GM12874 (cell line): Measurements from ENCODE around the gene GIPC1.

Experiments
- CTCF ChIP-seq: IDR thresholded peaks from 2 replicates; pipeline ENCODE4 v1.5.1; 2011; ENCODE audit warnings: low read depth, mild to moderate bottlenecking, control low read depth, low read length, moderate library complexity; ENCODE audit not compliant: insufficient read depth

Gene GIPC1

GRCh38 chr19:14516048-14516534, 20.2 kb upstream of the GIPC1 start:
- TF ChIP-seq CTCF, result no peak

- no peak for TF ChIP-seq CTCF
Measured at GRCh38 chr19:14515501-14516047, 19.6 kb upstream of the GIPC1 start.

- TF ChIP-seq CTCF, result no peak
Measured at GRCh38 chr19:14514215-14514863, 18.4 kb upstream of the GIPC1 start.

GRCh38 chr19:14512406-14512961, 16.6 kb upstream of the GIPC1 start:
- TF ChIP-seq CTCF, result no peak

- no peak for TF ChIP-seq CTCF
Measured at GRCh38 chr19:14511229-14511593, 15.3 kb upstream of the GIPC1 start.

- no peak for TF ChIP-seq CTCF
Measured at GRCh38 chr19:14510311-14511228, 14.6 kb upstream of the GIPC1 start.

- no peak for TF ChIP-seq CTCF
Measured at GRCh38 chr19:14507704-14508542, 12.0 kb upstream of the GIPC1 start.
